HG02884 (cell line): Measurements from ENCODE around the gene THBS2.

Experiments used
- ATAC-seq: cut with Tn5 transposase; IDR thresholded peaks from one replicate; pipeline ENCODE4 v1.9.1; 2021; ENCODE audit warnings: mild to moderate bottlenecking, moderate library complexity; ENCODE audit not compliant: unreplicated experiment

Gene THBS2

DNA sequence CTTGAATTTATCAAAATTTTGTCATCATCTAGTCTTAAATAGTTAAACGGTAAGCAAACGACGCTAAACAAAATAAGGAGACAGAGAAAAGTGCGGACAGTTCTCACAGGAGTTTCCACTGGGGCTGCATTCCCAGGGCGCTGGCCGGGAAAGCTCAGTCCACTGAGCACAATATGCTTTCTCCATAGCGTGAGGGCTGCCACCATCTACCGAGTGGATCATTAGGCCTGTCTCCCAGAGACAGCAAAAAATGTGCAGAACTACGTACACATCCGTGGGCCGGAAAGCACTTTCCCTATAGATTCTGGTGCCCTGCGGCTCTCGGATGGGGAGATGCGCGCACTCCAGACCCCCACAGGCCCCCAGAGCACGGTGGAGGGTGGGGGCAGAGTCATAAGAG is 84.9 kb downstream of the THBS2 start:
- ATAC-seq: no peak

DNA sequence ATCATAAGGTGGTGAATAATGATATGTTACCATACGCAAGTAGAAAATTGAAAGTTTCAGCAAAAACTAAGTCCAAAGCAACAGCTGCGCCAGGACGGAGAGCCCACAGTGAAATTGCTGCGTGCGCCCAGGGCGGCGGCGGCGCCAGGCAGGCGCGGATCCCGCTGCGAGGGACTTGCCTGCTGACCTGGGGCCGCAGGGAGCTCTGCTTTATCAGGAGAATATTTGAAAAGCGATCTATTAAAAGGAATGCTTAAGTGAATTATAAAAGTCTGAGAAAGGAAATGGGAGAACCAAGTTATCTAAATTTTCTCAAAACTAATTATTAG is 85.4 kb downstream of the THBS2 start:
- ATAC-seq: no peak

DNA sequence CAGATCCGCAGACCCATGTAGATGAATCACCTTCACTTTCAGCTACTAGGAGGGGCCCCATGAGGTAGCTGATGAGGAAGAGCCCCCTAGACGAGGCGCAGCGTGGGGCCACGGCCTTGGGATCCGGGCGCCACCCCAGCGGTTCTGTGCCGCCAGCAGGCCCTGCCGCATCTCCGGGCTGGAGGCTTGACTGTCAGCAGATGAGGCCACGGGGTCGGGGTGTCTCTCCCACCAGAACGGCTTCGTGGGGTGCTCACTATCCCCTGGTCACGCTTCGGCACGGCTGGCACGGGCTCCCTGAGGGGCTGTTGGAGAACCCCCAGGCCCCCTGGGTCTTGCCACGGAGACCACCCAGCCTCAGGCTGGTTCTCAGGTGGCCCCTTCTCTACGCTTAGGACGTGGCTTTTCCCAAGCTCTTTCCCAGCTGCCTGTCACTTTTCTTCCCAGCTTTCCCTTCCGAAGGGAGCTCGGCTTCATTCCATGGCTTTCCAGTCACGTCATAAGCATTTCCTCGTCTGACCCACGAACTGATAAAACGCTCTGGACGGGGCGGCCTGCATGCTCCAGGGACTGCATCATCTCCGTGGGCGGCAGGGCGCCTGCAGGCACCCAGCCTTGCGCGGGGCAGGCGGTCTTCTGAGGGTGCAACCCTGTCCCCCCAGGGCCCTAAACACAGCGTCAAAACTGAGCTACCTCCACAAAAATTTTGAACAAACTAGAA is 85.9 kb downstream of the THBS2 start:
- no peak for ATAC-seq

GRCh38 chr6:169166896-169167580 is 86.6 kb downstream of the THBS2 start:
- ATAC-seq: no peak
